Endothelial cell of umbilical vein (primary cell): ENCODE measurements around the gene PSAP. TPM values are rescaled to one million over a fixed set of nuclear protein-coding genes. Genes with fewer than 3 reads are reported as not detected.

Source experiments
- BruUV-seq: library from RNA; stranded (reverse); fragments of 400-500 nt; replicated peaks from 2 replicates; lab custom pipeline; 2021; lab: Mats Ljungman, UMichigan
- CTCF ChIA-PET: fragments of 300-600, 350-600 bp; sonication (Branson Sonifier 250); formaldehyde crosslinking; loops from one replicate; lab custom pipeline; 2021; ENCODE audit warnings: antibody characterized with exemption, inconsistent platforms; lab: Charles Lee
- POLR2A ChIA-PET: fragments of 300-600, 350-600 bp; sonication (Branson Sonifier 250); formaldehyde crosslinking; loops from one replicate; lab custom pipeline; 2021; ENCODE audit warnings: antibody characterized with exemption, inconsistent platforms; lab: Charles Lee
- DNase-seq: peaks from one replicate; pipeline ENCODE4 v3.0.0-alpha.2; 2011; ENCODE audit warnings: low read depth, low spot score
- FAIRE-seq: peaks from 2 replicates; lab custom pipeline; 2011; peaks lifted over from hg19 to GRCh38; lab: Jason Lieb, UNC
- H2AFZ ChIP-seq: 2 replicates; pipeline ENCODE4 v1.6.0; 2012; ENCODE audit warnings: low read depth, low read length, control low read depth, inconsistent platforms
- H3K27ac ChIP-seq: 2 replicates; pipeline ENCODE4 v1.5.1; 2011; ENCODE audit warnings: low read depth, mild to moderate bottlenecking, control low read depth, low read length, moderate library complexity; ENCODE audit not compliant: insufficient read depth
- H3K27me3 ChIP-seq, 2 experiments: 2 replicates each; pipeline versions ENCODE4 v1.6.0 to v1.6.1; 2011; ENCODE audit warnings: low read length in 2 of 2, mixed read lengths in 1 of 2; ENCODE audit not compliant: control insufficient read depth in 2 of 2, insufficient read depth in 2 of 2
- H3K36me3 ChIP-seq, 2 experiments: 2 replicates in 1 of 2; 3 replicates in 1 of 2; pipeline ENCODE4 v1.5.1; 2011; ENCODE audit warnings: low read length in 2 of 2, mild to moderate bottlenecking in 1 of 2, moderate library complexity in 1 of 2; ENCODE audit not compliant: control insufficient read depth in 2 of 2, insufficient read depth in 2 of 2; ENCODE audit errors: extremely low read depth in 1 of 2
- H3K4me1 ChIP-seq: 3 replicates; pipeline ENCODE4 v1.5.1; 2011; ENCODE audit warnings: mild to moderate bottlenecking, low read length; ENCODE audit not compliant: control insufficient read depth, insufficient read depth; ENCODE audit errors: extremely low read depth
- H3K4me2 ChIP-seq: 2 replicates; pipeline ENCODE4 v1.6.1; 2011; ENCODE audit warnings: low read length, control low read depth, mixed read lengths; ENCODE audit not compliant: insufficient read depth
- H3K4me3 ChIP-seq, 3 experiments: fragments of 200-600 bp in 1 of 3; sonication (generic), shearing (Covaris generic) in 1 of 3; replicated peaks in 1 of 3; 2 replicates each; pipeline ENCODE4 v1.5.1; 2011 to 2016; ENCODE audit warnings: control low read depth in 3 of 3, low read length in 3 of 3, mild to moderate bottlenecking in 2 of 3, inconsistent platforms in 1 of 3, low read depth in 1 of 3, moderate library complexity in 1 of 3; ENCODE audit not compliant: insufficient read depth in 1 of 3
- H3K79me2 ChIP-seq: 2 replicates; pipeline ENCODE4 v1.6.0; 2012; ENCODE audit warnings: low read length, inconsistent platforms; ENCODE audit not compliant: control insufficient read depth, insufficient read depth
- H3K9ac ChIP-seq: replicated peaks from 2 replicates; pipeline ENCODE3; 2011; ENCODE audit warnings: low read length, control low read depth; ENCODE audit not compliant: insufficient read depth; ENCODE audit errors: extremely low read depth
- H3K9me1 ChIP-seq: replicated peaks from 3 replicates; pipeline ENCODE4 v1.6.0; 2011; ENCODE audit warnings: mild to moderate bottlenecking, low read length; ENCODE audit not compliant: control insufficient read depth, insufficient read depth; ENCODE audit errors: extremely low read depth
- H3K9me3 ChIP-seq: replicated peaks from 2 replicates; pipeline ENCODE4 v1.5.1; 2012; ENCODE audit warnings: low read length, inconsistent platforms; ENCODE audit not compliant: control insufficient read depth, insufficient read depth
- H4K20me1 ChIP-seq: replicated peaks from 2 replicates; pipeline ENCODE3; 2011; ENCODE audit warnings: mild to moderate bottlenecking, low read length; ENCODE audit not compliant: control insufficient read depth, insufficient read depth; ENCODE audit errors: extremely low read depth
- CTCF ChIP-seq, 2 donors: IDR thresholded peaks; 1 replicate in 1 of 2; 2 replicates in 1 of 2; pipeline ENCODE4 v1.5.1; 2011; ENCODE audit warnings: low read length in 2 of 2, mild to moderate bottlenecking in 2 of 2, moderate library complexity in 2 of 2, control low read depth in 1 of 2, inconsistent platforms in 1 of 2, low read depth in 1 of 2; ENCODE audit not compliant: insufficient read depth in 1 of 2; ENCODE audit errors: extremely low read depth in 1 of 2
- EZH2 ChIP-seq: IDR thresholded peaks from 2 replicates; pipeline ENCODE4 v1.6.1; 2012; ENCODE audit warnings: borderline replicate concordance, low read depth, mild to moderate bottlenecking, moderate library complexity, low read length, inconsistent platforms; ENCODE audit not compliant: severe bottlenecking
- FOS ChIP-seq: IDR thresholded peaks from 2 replicates; pipeline ENCODE4 v1.6.1; 2011; ENCODE audit warnings: mild to moderate bottlenecking, low read length, moderate library complexity, borderline replicate concordance; ENCODE audit not compliant: insufficient read depth
- GATA2 ChIP-seq: IDR thresholded peaks from 2 replicates; pipeline ENCODE4 v1.7.0; 2011; ENCODE audit warnings: low read depth, mild to moderate bottlenecking, moderate library complexity, mixed read lengths, low read length; ENCODE audit not compliant: insufficient read length, insufficient read depth
- JUN ChIP-seq: IDR thresholded peaks from 2 replicates; pipeline ENCODE4 v1.6.1; 2011; ENCODE audit warnings: borderline replicate concordance, low read depth; ENCODE audit not compliant: insufficient read length, insufficient read depth
- MAX ChIP-seq: IDR thresholded peaks from 2 replicates; pipeline ENCODE4 v1.6.1; 2011; ENCODE audit not compliant: insufficient read depth, insufficient read length
- MYC ChIP-seq: IDR thresholded peaks from one replicate; pipeline ENCODE4 v1.6.1; 2011; ENCODE audit warnings: mild to moderate bottlenecking, low read depth, low read length
- POLR2A ChIP-seq: IDR thresholded peaks from 2 replicates; pipeline ENCODE4 v1.6.1; 2012; ENCODE audit warnings: low read depth, mild to moderate bottlenecking, control low read depth, low read length
- POLR2AphosphoS5 ChIP-seq: IDR thresholded peaks from 2 replicates; pipeline ENCODE4 v1.6.1; 2012; ENCODE audit warnings: low read depth, mild to moderate bottlenecking, control low read depth, low read length, moderate library complexity; ENCODE audit not compliant: insufficient read depth
- dilution Hi-C: fragments of 300-500 bp; cut with MboI; formaldehyde crosslinking; loops from one replicate; pipeline ENCODE4 v1.15.0; 2019; ENCODE audit warnings: low sequenced_read_pairs; ENCODE audit not compliant: extremely low pct_ligation_motif_present
- intact Hi-C: fragments of 100-400 bp; cut with micrococcal nuclease; formaldehyde crosslinking; loops from one replicate; pipeline ENCODE4 v1.10.0; 2022
- polyA plus RNA-seq, 4 experiments: library from polyadenylated mRNA; depleted of rRNA in 3 of 4; stranded (reverse) in 3 of 4; unstranded in 1 of 4; fragments of >200 nt; gene quantifications; 2 replicates each; pipeline versions ENCODE4 v1.2.1 to v1.2.3, GENCODE V29; 2011 to 2012; ENCODE audit warnings: missing spikeins in 1 of 4
- total RNA-seq: library from RNA; stranded (reverse); gene quantifications from 2 replicates; pipeline ENCODE4 v1.2.3, GENCODE V29; 2021

PSAP gene
- total and polyA plus RNA-seq, 2 donors (not counting 3 experiments of a cell fraction or from before 2014, with no cell fraction given) = 644 to 1,476 TPM

- ChIA-PET CTCF (interaction anchor here (1.0 to 7.1 kb wide), 2 partner anchors 148 to 440 kb away, joined by 3 to 199 read pairs; no protein-coding TSS in a partner anchor), POLR2A (interaction anchor here (0.6 kb wide), 1 partner anchor 85 kb away, joined by 4 read pairs; no protein-coding TSS in a partner anchor)
- dilution Hi-C loops = no loop called here
- Histone ChIP-seq H3K4me1 (peaks cover 4% of the 10 kb centered on the region), H4K20me1 (no peaks in the 10 kb centered on the region), H3K9me1 (no peaks in the 10 kb centered on the region), H3K4me3 (no peak overlapping the region), H3K27ac (no peak overlapping the region), H3K27me3 (no peaks in the 10 kb centered on the region), H2AFZ (no peak overlapping the region), H3K4me2 (no peak overlapping the region), H3K79me2 (no peaks in the 10 kb centered on the region), H3K36me3 (no peaks in the 10 kb centered on the region), H3K9me3 (no peaks in the 10 kb centered on the region), H3K9ac (no peak overlapping the region)
- TF ChIP-seq JUN = no peak
- TF ChIP-seq EZH2 = no peak
- TF ChIP-seq MAX = no peak
- TF ChIP-seq POLR2AphosphoS5 = no peak
- no peak for TF ChIP-seq FOS
- no peak for TF ChIP-seq MYC
- no peak for TF ChIP-seq GATA2
- TF ChIP-seq POLR2A = no peak
- TF ChIP-seq CTCF (IDR thresholded peaks at IDR 0.05; ENCODE audit: extremely low read depth in 1 of 2, insufficient read depth in 1 of 2, low read depth in 1 of 2, low read length in 2 of 2) = no peak
- BruUV-seq = no TSS peak
- DNase-seq (no peak), FAIRE-seq (no peak)
- intact Hi-C loops = no loop called here
Measured at GRCh38 chr10:71900441-71901180, 49.6 kb upstream of the PSAP start.
